Trophoblast cell (in vitro differentiated cells and primary cell): ENCODE measurements around the gene LAMA2.
A peak's percentile ranks its signal among the peaks of the same experiment; 100 is the strongest.

Source experiments
- DNase-seq, 2 donors: peaks; one replicate each; pipeline ENCODE4 v3.0.0-alpha.2; 2016
- H2AFZ ChIP-seq: 2 replicates; pipeline ENCODE4 v1.6.1; 2013; ENCODE audit warnings: low read length, moderate library complexity, mild to moderate bottlenecking; ENCODE audit not compliant: insufficient read depth, poor library complexity
- H2AK5ac ChIP-seq: 2 replicates; pipeline ENCODE4 v1.6.1; 2013; ENCODE audit warnings: mild to moderate bottlenecking, low read length
- H2BK120ac ChIP-seq: 2 replicates; pipeline ENCODE4 v1.6.1; 2013; ENCODE audit warnings: low read length, mild to moderate bottlenecking, moderate library complexity; ENCODE audit not compliant: insufficient read depth, poor library complexity
- H2BK12ac ChIP-seq: 2 replicates; pipeline ENCODE4 v1.6.1; 2013; ENCODE audit warnings: mild to moderate bottlenecking, low read length, moderate library complexity
- H2BK5ac ChIP-seq: 2 replicates; pipeline ENCODE4 v1.6.1; 2013; ENCODE audit warnings: low read length, low read depth, moderate library complexity, mild to moderate bottlenecking; ENCODE audit not compliant: poor library complexity
- H3K14ac ChIP-seq: 2 replicates; pipeline ENCODE4 v1.6.1; 2013; ENCODE audit warnings: mild to moderate bottlenecking, low read length
- H3K18ac ChIP-seq: 2 replicates; pipeline ENCODE4 v1.6.1; 2013; ENCODE audit warnings: mild to moderate bottlenecking, low read length
- H3K23ac ChIP-seq: 2 replicates; pipeline ENCODE4 v1.6.1; 2013; ENCODE audit warnings: low read length
- H3K27ac ChIP-seq: 2 replicates; pipeline ENCODE4 v1.5.1; 2013; ENCODE audit warnings: low read depth, mild to moderate bottlenecking, inconsistent platforms, low read length, moderate library complexity
- H3K27me3 ChIP-seq: 2 replicates; pipeline ENCODE4 v1.6.1; 2013; ENCODE audit warnings: inconsistent platforms, mild to moderate bottlenecking, low read length, moderate library complexity; ENCODE audit not compliant: insufficient read depth
- H3K36me3 ChIP-seq, 2 experiments: 1 replicate in 1 of 2; 2 replicates in 1 of 2; pipeline ENCODE4 v1.6.1; 2013; ENCODE audit warnings: low read length in 2 of 2, mild to moderate bottlenecking in 2 of 2, moderate library complexity in 1 of 2; ENCODE audit not compliant: insufficient read depth in 2 of 2, control insufficient read depth in 1 of 2
- H3K4ac ChIP-seq: 2 replicates; pipeline ENCODE4 v1.6.1; 2013; ENCODE audit warnings: low read depth, mild to moderate bottlenecking, low read length, moderate library complexity
- H3K4me1 ChIP-seq, 2 experiments: 1 replicate in 1 of 2; 2 replicates in 1 of 2; pipeline ENCODE4 v1.6.1; 2013; ENCODE audit warnings: low read length in 2 of 2, mild to moderate bottlenecking in 2 of 2, moderate library complexity in 1 of 2; ENCODE audit not compliant: insufficient read depth in 2 of 2, control insufficient read depth in 1 of 2
- H3K4me2 ChIP-seq: 2 replicates; pipeline ENCODE4 v1.6.1; 2013; ENCODE audit warnings: inconsistent platforms, mild to moderate bottlenecking, low read length, moderate library complexity
- H3K4me3 ChIP-seq: 2 replicates; pipeline ENCODE4 v1.5.1; 2013; ENCODE audit warnings: mild to moderate bottlenecking, low read depth, low read length, inconsistent platforms
- H3K79me1 ChIP-seq: one replicate; pipeline ENCODE4 v1.6.1; 2013; ENCODE audit warnings: low read length
- H3K79me2 ChIP-seq: 2 replicates; pipeline ENCODE4 v1.6.1; 2013; ENCODE audit warnings: low read length, mild to moderate bottlenecking; ENCODE audit not compliant: control insufficient read depth, insufficient read depth, poor library complexity
- H3K9ac ChIP-seq: 2 replicates; pipeline ENCODE4 v1.6.1; 2013; ENCODE audit warnings: mild to moderate bottlenecking, low read length
- H3K9me3 ChIP-seq: 2 replicates; pipeline ENCODE4 v1.6.1; 2013; ENCODE audit warnings: low read depth, mild to moderate bottlenecking, control low read depth, inconsistent platforms, low read length; ENCODE audit not compliant: insufficient read depth
- H4K12ac ChIP-seq: 2 replicates; pipeline ENCODE4 v1.6.1; 2013; ENCODE audit warnings: low read depth, mild to moderate bottlenecking, low read length, moderate library complexity
- H4K8ac ChIP-seq: 2 replicates; pipeline ENCODE4 v1.6.1; 2013; ENCODE audit warnings: low read depth, mild to moderate bottlenecking, low read length, moderate library complexity
- H4K91ac ChIP-seq: one replicate; pipeline ENCODE4 v1.6.1; 2013; ENCODE audit warnings: low read depth, mild to moderate bottlenecking, low read length, moderate library complexity
- WGBS: extraction: QIAGEN DNeasy Blood & Tissue Kit; methylation state at CpG from one replicate; pipeline ENCODE4 v1.1.7; 2013; ENCODE audit warnings: missing lambda C conversion rate; ENCODE audit not compliant: insufficient read length, insufficient coverage; ENCODE audit errors: extremely low coverage; 5-methylcytosine and 5-hydroxymethylcytosine counted together

LAMA2 gene

GRCh38 chr6:129195161-129195560 lies 312.2 kb downstream of the LAMA2 start:
- H3K4ac ChIP-seq: no peak overlapping the region
- H3K9ac ChIP-seq: no peak overlapping the region
- H4K91ac ChIP-seq: no peak overlapping the region
- no peak overlapping the region for H2BK120ac ChIP-seq
- no peaks in the 10 kb centered on the region for H3K36me3 ChIP-seq
- WGBS: 100% methylated on average over 1 of the region's 2 CpGs
- H3K4me1 ChIP-seq: no peaks in the 10 kb centered on the region
- no peak overlapping the region for H3K27ac ChIP-seq
- H4K8ac ChIP-seq: no peak overlapping the region
- no peak overlapping the region for H4K12ac ChIP-seq
- no peak overlapping the region for H3K18ac ChIP-seq
- H2AFZ ChIP-seq: no peak overlapping the region
- H2AK5ac ChIP-seq: no peak overlapping the region
- H3K79me2 ChIP-seq: no peaks in the 10 kb centered on the region
- no peaks in the 10 kb centered on the region for H3K27me3 ChIP-seq
- no peaks in the 10 kb centered on the region for H3K9me3 ChIP-seq
- no peak overlapping the region for H3K14ac ChIP-seq
- H2BK5ac ChIP-seq: no peak overlapping the region
- no peak overlapping the region for H3K4me2 ChIP-seq
- H3K23ac ChIP-seq: no peak overlapping the region
- DNase-seq: no peak
- H3K79me1 ChIP-seq: no peaks in the 10 kb centered on the region
- no peak overlapping the region for H3K4me3 ChIP-seq
- H2BK12ac ChIP-seq: no peak overlapping the region

- Histone ChIP-seq H4K91ac (no peak overlapping the region), H3K4me2 (no peak overlapping the region), H3K9ac (no peak overlapping the region), H4K8ac (no peak overlapping the region), H2BK12ac (no peak overlapping the region), H3K4ac (no peak overlapping the region), H3K9me3 (no peaks in the 10 kb centered on the region), H2AK5ac (no peak overlapping the region), H3K23ac (no peak overlapping the region), H4K12ac (no peak overlapping the region), H3K4me3 (no peak overlapping the region), H3K4me1 (no peaks in the 10 kb centered on the region), H2BK5ac (no peak overlapping the region), H3K27ac (no peak overlapping the region), H3K14ac (no peak overlapping the region), H3K27me3 (no peaks in the 10 kb centered on the region), H3K36me3 (no peaks in the 10 kb centered on the region), H3K79me2 (no peaks in the 10 kb centered on the region), H3K18ac (no peak overlapping the region), H2BK120ac (no peak overlapping the region), H2AFZ (no peak overlapping the region), H3K79me1 (no peaks in the 10 kb centered on the region)
- peak; percentile 5 to 66 for DNase-seq
Measured at GRCh38 chr6:129195643-129196042, 312.7 kb downstream of the LAMA2 start.

DNA sequence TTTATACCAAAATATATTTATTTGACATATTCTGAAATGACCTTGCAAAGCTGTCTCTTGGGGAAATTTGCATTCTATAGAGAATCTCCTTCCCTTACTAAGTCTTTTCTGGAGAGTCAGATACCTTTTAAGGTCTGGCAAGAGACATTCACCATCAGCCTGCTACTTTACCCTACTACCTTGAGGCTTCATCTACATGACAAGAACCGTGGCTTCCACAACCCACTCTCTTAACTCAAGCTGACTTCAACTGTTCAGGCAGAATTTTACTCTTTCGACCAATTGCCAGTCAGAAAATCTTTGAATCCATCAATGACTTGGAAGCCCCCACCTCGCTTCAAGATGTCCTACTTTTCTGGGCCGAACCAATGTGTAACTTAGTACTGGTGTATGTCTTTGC lies 314.2 kb downstream of the LAMA2 start:
- no peak overlapping the region for H2BK12ac ChIP-seq
- no peak overlapping the region for H3K27ac ChIP-seq
- no peak overlapping the region for H2AK5ac ChIP-seq
- H3K4ac ChIP-seq: no peak overlapping the region
- H4K8ac ChIP-seq: no peak overlapping the region
- WGBS: no CpG with 5 or more reads among the region's 4 CpGs
- no peak overlapping the region for H3K14ac ChIP-seq
- no peak overlapping the region for H3K23ac ChIP-seq
- no peaks in the 10 kb centered on the region for H3K79me2 ChIP-seq
- H3K36me3 ChIP-seq: no peaks in the 10 kb centered on the region
- no peak overlapping the region for H2AFZ ChIP-seq
- H2BK5ac ChIP-seq: no peak overlapping the region
- H3K18ac ChIP-seq: no peak overlapping the region
- no peak overlapping the region for H2BK120ac ChIP-seq
- H3K4me3 ChIP-seq: no peak overlapping the region
- no peaks in the 10 kb centered on the region for H3K4me1 ChIP-seq
- no peak overlapping the region for H4K12ac ChIP-seq
- no peak overlapping the region for H4K91ac ChIP-seq
- no peaks in the 10 kb centered on the region for H3K79me1 ChIP-seq
- DNase-seq: no peak
- H3K27me3 ChIP-seq: no peaks in the 10 kb centered on the region
- no peak overlapping the region for H3K4me2 ChIP-seq
- no peak overlapping the region for H3K9ac ChIP-seq
- no peaks in the 10 kb centered on the region for H3K9me3 ChIP-seq

- no peak overlapping the region for H3K23ac ChIP-seq
- no peaks in the 10 kb centered on the region for H3K27me3 ChIP-seq
- H3K4ac ChIP-seq: no peak overlapping the region
- H2AK5ac ChIP-seq: no peak overlapping the region
- WGBS: no CpG with 5 or more reads among the region's 9 CpGs
- no peaks in the 10 kb centered on the region for H3K9me3 ChIP-seq
- no peak for DNase-seq
- no peaks in the 10 kb centered on the region for H3K4me1 ChIP-seq
- no peak overlapping the region for H3K4me2 ChIP-seq
- no peak overlapping the region for H2AFZ ChIP-seq
- no peak overlapping the region for H4K91ac ChIP-seq
- no peaks in the 10 kb centered on the region for H3K79me2 ChIP-seq
- H3K18ac ChIP-seq: no peak overlapping the region
- no peak overlapping the region for H4K8ac ChIP-seq
- H3K27ac ChIP-seq: no peak overlapping the region
- H4K12ac ChIP-seq: no peak overlapping the region
- H3K14ac ChIP-seq: no peak overlapping the region
- H2BK120ac ChIP-seq: no peak overlapping the region
- no peak overlapping the region for H2BK12ac ChIP-seq
- H2BK5ac ChIP-seq: no peak overlapping the region
- no peaks in the 10 kb centered on the region for H3K36me3 ChIP-seq
- H3K79me1 ChIP-seq: no peaks in the 10 kb centered on the region
- no peak overlapping the region for H3K9ac ChIP-seq
- no peak overlapping the region for H3K4me3 ChIP-seq
Measured at GRCh38 chr6:129200151-129200550, 317.2 kb downstream of the LAMA2 start.
